A673 (cell line): ENCODE measurements around the gene ZNF219. TPM values are rescaled to one million over a fixed set of nuclear protein-coding genes. Genes with fewer than 3 reads are reported as not detected.

ENCODE experiments used
- BruUV-seq: library from RNA; stranded (reverse); fragments of 400-500 nt; replicated peaks from 2 replicates; lab custom pipeline; 2021; lab: Mats Ljungman, UMichigan
- CTCF ChIA-PET: fragments of 300-600 bp; sonication (Branson Sonifier 250); formaldehyde crosslinking; loops from one replicate; lab custom pipeline; 2022; ENCODE audit warnings: antibody characterized with exemption; lab: Charles Lee
- POLR2A ChIA-PET: fragments of 300-600 bp; sonication (Branson Sonifier 250); formaldehyde crosslinking; loops from one replicate; lab custom pipeline; 2022; ENCODE audit warnings: antibody characterized with exemption; ENCODE audit not compliant: low non-redundant PET; lab: Charles Lee
- DNase-seq: peaks from one replicate; pipeline ENCODE4 v3.0.0-alpha.2; 2015; ENCODE audit warnings: low spot score
- H3K27ac ChIP-seq: fragments of 200-600 bp; sonication (generic); 2 replicates; pipeline ENCODE4 v1.5.1; 2016; ENCODE audit warnings: mixed run types, low read depth, mild to moderate bottlenecking, mixed read lengths, antibody characterized with exemption, low read length; ENCODE audit not compliant: poor library complexity, severe bottlenecking
- H3K27me3 ChIP-seq: fragments of 200-600 bp; sonication (generic); replicated peaks from 2 replicates; pipeline ENCODE4 v1.6.1; 2017; ENCODE audit warnings: mixed run types, low read depth, mild to moderate bottlenecking, mixed read lengths, antibody characterized with exemption, low read length; ENCODE audit not compliant: insufficient read depth, poor library complexity
- H3K36me3 ChIP-seq: fragments of 200-600 bp; sonication (generic); 2 replicates; pipeline ENCODE4 v1.6.1; 2016; ENCODE audit warnings: mixed run types, mild to moderate bottlenecking, mixed read lengths, antibody characterized with exemption, low read length; ENCODE audit not compliant: insufficient read depth, poor library complexity, severe bottlenecking
- H3K4me1 ChIP-seq: fragments of 200-600 bp; sonication (generic); 2 replicates; pipeline ENCODE4 v1.6.1; 2017; ENCODE audit warnings: mixed run types, mild to moderate bottlenecking, mixed read lengths, antibody characterized with exemption, low read length; ENCODE audit not compliant: insufficient read depth, poor library complexity, severe bottlenecking
- H3K4me3 ChIP-seq: fragments of 200-600 bp; sonication (generic); 2 replicates; pipeline ENCODE4 v1.5.1; 2016; ENCODE audit warnings: low read depth, mixed run types, mild to moderate bottlenecking, mixed read lengths, low read length; ENCODE audit not compliant: poor library complexity, severe bottlenecking
- H3K9me3 ChIP-seq: fragments of 200-600 bp; sonication (generic); 2 replicates; pipeline ENCODE4 v1.6.1; 2016; ENCODE audit warnings: mixed run types, low read depth, mild to moderate bottlenecking, mixed read lengths, antibody characterized with exemption, low read length; ENCODE audit not compliant: poor library complexity, severe bottlenecking
- CTCF ChIP-seq: fragments of 300-800, 200-600 bp; sonication (generic); conservative IDR thresholded peaks from 2 replicates; pipeline ENCODE4 v1.5.1; 2017; ENCODE audit warnings: low read depth, mild to moderate bottlenecking, antibody characterized with exemption, low read length, moderate library complexity, mixed read lengths
- EZH2 ChIP-seq: fragments of 200-600 bp; sonication (generic); IDR thresholded peaks from 2 replicates; pipeline ENCODE4 v1.6.1; 2017; ENCODE audit warnings: borderline replicate concordance, low read depth, mild to moderate bottlenecking, mixed read lengths, antibody characterized with exemption, low read length; ENCODE audit not compliant: poor library complexity, severe bottlenecking
- intact Hi-C: fragments of 100-400 bp; cut with micrococcal nuclease; formaldehyde crosslinking; loops from one replicate; pipeline ENCODE4 v1.10.0; 2022; ENCODE audit not compliant: unreplicated experiment
- total RNA-seq: library from RNA; stranded (reverse); gene quantifications from 2 replicates; pipeline ENCODE4 v1.2.3, GENCODE V29; 2021

ZNF219 gene
- total RNA-seq, 1 experiment from 2014 or later = 84.6 TPM

- CTCF ChIA-PET = interaction anchor here (0.7 kb wide), 1 partner anchor 29 kb away, joined by 6 read pairs; no protein-coding TSS in a partner anchor
- no peak overlapping the region for H3K27ac ChIP-seq
- no TSS peak for BruUV-seq
- POLR2A ChIA-PET = no interaction called here
- no peak for DNase-seq
- intact Hi-C loops = no loop called here
- no peak overlapping the region for H3K4me3 ChIP-seq
- H3K4me1 ChIP-seq = no peaks in the 10 kb centered on the region
- H3K9me3 ChIP-seq = no peaks in the 10 kb centered on the region
- H3K27me3 ChIP-seq = no peaks in the 10 kb centered on the region
- H3K36me3 ChIP-seq = no peaks in the 10 kb centered on the region
- TF ChIP-seq CTCF (no peak), EZH2 (no peak)
Measured at GRCh38 chr14:21121122-21121521, 22.7 kb upstream of the ZNF219 start.

GRCh38 chr14:21120686-21121085, 22.2 kb upstream of the ZNF219 start:
- no peak for DNase-seq
- Histone ChIP-seq H3K4me1 (no peaks in the 10 kb centered on the region), H3K9me3 (no peaks in the 10 kb centered on the region), H3K27me3 (no peaks in the 10 kb centered on the region), H3K4me3 (no peak overlapping the region), H3K36me3 (no peaks in the 10 kb centered on the region), H3K27ac (no peak overlapping the region)
- ChIA-PET POLR2A (no interaction called here), CTCF (no interaction called here)
- no TSS peak for BruUV-seq
- no peak for TF ChIP-seq CTCF
- no peak for TF ChIP-seq EZH2
- intact Hi-C loops = no loop called here

- Histone ChIP-seq H3K9me3 (no peaks in the 10 kb centered on the region), H3K27me3 (no peaks in the 10 kb centered on the region), H3K4me3 (no peak overlapping the region), H3K27ac (no peak overlapping the region), H3K36me3 (no peaks in the 10 kb centered on the region), H3K4me1 (no peaks in the 10 kb centered on the region)
- CTCF ChIA-PET = no interaction called here
- intact Hi-C loops = no loop called here
- TF ChIP-seq CTCF (no peak), EZH2 (no peak)
- BruUV-seq = no TSS peak
- POLR2A ChIA-PET = no interaction called here
- DNase-seq = no peak
Measured at GRCh38 chr14:21118933-21119332, 20.5 kb upstream of the ZNF219 start.
